Stimulated activated CD8-positive, alpha-beta memory T cell treated with anti-CD3 and anti-CD28 coated beads, Interleukin-7, amount 100 ng/mL, for 4 hours (primary cell): ENCODE measurements around the gene ATAD3A.
"Not testable (repeated sequence)": the region's sequence is repeated elsewhere in the genome, so short reads cannot be mapped to it uniquely, and the experiment has no call there.

Experiments used
- DNase-seq, 2 donors: peaks; one replicate each; pipeline ENCODE4 v3.0.0-alpha.2; 2020; ENCODE audit warnings: low read depth in 2 of 2

ATAD3A gene

DNA sequence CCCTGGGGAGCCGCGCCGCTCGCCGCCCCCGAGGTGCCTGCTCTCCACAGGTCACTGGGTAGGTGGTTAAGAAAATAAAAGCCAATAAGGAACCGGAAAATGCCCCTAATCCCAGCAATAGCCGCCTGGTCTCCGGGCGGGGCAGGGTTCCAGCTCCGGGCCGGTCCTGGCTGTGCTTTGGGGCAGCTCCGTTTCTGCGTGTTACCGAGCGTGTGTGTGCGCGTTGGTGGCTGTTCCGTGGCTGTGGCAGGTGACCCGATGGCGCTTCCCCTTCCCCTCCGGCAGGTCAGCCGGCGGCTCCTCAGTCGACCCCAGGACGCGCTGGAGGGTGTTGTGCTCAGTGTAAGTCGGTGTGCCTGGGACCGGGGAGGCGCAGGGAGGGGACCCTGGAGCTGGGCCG lies 11.3 kb downstream of the ATAD3A start:
- not testable (repeated sequence) for DNase-seq

DNA sequence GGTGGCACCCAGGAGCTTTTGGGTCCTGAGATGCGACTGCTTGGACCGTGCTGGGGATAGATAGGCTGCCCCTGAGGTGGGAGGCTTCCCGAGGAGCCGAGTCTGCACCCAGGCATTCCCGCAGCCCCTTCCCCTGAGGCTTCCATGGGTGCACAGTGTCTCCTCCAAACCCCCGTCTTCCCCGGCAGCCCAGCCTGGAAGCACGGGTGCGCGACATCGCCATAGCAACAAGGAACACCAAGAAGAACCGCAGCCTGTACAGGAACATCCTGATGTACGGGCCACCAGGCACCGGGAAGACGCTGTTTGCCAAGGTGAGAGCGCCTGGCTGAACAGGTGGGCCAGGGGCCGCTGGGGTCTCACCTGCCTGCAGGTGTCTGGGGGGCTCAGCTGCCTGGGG lies 11.7 kb downstream of the ATAD3A start:
- not testable (repeated sequence) for DNase-seq

DNA sequence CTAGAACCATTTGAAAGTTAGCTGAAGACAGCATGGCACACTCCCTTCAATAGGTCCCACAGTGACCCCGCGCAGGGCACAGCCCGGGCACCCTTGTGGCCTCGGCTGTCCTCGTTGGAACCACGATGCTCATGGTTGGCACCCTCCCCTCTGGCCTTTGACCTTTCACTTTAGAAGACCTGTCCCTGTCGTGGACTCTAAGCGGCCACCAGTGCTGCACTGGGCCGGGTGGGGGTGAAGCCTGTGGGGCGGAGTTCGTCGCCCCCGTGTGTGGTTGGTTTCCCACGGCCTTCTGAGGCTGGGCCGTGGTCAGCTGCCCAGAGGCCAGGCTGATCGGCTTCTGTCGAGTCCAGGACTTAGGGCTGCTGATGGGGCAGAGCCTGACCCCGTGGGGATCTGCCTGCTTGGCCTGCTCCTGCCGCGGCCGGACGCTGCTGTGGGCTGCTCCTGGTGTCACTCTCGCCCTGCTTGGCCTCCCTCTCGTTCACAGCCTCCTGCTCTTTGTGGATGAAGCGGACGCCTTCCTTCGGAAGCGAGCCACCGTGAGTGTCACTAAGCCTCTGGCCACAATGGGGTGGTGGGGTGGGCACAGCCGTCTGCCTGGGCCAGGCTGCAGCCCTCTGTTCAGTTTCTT lies 12.9 kb downstream of the ATAD3A start:
- not testable (repeated sequence) for DNase-seq

DNA sequence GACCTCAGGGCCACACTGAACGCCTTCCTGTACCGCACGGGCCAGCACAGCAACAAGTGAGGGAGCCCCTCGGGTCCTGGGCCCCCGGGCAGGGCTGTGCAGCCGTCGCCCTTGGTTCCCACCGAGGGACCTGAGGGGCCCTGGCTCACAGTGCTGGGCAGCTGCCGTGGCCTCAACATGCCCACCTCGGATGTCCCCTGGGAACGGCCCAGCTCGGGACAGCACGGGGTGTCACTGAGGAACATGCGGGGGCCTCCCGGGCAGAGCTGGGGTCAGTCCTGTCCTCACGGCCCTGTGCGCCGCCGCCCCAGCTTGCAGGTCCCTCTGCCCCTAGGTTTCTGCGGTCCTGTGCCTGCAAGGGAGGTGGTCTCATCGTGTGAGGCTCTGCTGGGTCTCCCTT lies 14.5 kb downstream of the ATAD3A start:
- not testable (repeated sequence) for DNase-seq

DNA sequence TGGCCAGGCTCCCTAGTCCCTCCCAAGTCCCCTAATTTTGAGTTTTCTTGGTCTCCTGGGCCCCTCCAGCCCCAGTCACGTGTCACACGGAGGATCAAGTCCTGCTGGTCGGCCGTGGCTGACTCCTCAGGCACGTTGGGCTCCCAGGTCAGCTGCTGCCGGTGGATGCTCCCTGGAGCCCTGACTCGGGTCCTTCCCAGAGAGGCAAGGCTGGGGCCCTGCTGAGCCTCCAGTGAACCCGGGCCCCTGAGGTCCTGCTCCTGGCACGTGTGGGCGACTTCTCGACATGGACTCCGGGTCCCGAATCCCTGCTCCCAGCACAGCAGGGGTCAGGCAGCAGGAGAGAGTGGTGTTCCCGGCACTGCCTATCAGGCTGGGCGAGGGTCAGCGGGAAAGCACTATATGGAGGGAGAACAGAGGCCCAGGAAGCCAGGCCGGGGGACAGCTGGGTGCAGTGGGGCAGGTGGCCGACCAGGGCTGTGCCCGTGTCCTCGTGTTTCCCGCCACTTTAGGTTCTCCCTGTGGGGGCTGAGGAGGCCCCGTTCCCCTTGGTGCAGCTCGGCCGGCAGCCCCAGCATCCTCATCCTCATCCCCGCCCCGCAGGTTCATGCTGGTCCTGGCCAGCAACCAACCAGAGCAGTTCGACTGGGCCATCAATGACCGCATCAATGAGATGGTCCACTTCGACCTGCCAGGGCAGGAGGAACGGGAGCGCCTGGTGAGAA lies 15.3 kb downstream of the ATAD3A start:
- DNase-seq, result no peak

DNA sequence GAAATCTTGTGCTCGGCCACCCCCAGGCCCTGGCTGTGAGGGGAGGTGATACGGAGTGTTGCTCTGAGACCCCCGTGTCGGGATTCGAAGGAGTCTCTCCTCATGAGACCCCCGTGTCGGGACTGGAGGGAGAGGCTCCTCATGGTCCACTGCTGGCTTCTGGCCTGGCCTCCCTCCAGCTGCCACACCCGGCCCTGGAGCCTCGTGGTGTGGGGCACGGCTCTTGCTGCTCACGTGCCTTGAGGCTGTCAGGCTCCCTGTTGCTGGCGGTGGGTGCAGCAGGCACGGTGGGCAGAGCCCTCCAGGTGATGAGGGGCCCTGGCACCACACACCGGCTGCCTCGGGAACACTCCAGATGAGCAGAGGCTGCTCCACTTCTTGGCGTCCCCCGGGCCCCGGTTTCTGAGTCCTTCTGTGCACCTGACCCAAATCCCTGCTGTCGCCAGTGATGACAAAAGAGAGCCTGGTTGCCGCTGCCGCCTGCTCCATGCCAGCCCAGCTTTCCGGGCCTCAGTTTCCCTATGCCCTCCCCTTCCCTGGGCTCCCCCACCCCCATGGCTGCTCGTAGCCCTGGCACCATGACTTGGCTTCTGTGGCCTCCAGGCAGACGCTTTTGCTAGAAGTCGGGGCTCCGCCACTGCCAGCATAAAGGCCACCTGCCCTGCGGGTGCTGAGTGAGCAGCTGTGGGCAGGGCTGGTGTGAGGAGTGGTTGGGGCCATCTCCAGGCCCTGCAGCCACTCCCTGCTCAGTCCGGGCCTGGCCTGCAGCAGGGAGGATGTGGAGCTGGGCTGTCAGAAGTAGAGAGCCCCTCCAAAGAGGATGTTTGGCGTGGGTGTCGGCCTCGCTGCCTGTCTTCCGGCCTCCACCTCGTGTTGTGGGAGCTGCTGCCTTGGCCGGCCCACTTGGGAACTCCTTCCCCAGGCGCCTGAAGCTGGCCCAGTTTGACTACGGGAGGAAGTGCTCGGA lies 16.6 kb downstream of the ATAD3A start:
- no peak for DNase-seq

DNA sequence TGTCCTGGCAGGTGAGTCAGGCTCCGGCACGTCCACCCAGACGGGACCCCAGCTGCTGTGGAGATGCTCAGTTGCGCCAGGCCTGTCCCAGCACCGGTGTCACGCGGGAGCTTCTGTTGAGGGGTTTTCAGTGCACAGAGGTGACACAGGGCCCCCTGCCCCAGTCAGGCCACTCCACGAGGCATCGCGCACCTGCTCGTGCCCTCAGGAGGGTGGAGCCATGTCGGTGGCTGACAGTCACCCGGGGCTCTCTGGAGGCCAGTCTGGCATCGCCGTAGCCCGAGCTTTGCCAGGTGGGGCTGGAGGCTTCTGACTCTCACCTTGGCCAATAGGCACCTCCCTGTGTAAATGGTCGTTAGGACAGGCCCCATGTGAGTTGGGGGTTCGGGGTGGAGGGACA lies 17.4 kb downstream of the ATAD3A start:
- DNase-seq, result no peak

DNA sequence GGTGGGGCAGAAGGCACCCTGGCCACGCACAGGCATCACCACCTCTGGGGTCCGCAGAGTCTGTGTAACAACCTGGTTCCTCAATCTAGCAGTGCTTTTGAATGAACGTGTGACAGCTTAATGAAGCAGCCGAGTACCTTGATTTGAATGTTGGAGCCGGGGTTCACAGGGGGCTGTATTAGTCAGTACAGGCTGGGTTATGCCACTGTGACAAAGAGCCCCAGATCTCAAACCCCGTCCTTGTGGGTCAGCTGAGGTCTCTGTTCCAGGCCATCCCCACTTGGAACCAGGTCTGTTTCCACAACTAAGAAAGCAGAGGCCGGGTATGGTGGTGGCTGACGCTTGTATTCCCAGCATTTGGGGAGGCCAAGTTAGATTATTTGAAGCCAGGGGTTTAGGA lies 18.0 kb downstream of the ATAD3A start:
- DNase-seq, result no peak

DNA sequence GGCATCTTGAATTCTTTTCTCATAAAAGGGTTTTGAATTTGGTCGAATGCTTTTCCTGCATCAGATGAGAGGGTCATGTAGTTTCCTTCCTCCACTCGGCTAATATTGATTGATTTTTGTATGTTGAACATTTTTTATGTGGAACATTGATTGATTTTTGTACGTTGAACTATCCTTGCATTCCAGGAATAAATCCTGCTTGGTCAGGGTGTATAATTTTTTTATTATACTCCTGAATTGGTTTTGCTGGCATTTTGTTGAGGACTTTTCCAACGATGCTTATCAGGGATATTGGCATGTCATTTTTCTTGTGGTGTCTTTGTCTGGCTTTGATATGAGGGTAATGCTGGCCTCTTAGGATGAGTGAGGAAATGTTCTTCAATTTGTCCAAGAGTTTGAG lies 20.0 kb downstream of the ATAD3A start:
- DNase-seq, result no peak

DNA sequence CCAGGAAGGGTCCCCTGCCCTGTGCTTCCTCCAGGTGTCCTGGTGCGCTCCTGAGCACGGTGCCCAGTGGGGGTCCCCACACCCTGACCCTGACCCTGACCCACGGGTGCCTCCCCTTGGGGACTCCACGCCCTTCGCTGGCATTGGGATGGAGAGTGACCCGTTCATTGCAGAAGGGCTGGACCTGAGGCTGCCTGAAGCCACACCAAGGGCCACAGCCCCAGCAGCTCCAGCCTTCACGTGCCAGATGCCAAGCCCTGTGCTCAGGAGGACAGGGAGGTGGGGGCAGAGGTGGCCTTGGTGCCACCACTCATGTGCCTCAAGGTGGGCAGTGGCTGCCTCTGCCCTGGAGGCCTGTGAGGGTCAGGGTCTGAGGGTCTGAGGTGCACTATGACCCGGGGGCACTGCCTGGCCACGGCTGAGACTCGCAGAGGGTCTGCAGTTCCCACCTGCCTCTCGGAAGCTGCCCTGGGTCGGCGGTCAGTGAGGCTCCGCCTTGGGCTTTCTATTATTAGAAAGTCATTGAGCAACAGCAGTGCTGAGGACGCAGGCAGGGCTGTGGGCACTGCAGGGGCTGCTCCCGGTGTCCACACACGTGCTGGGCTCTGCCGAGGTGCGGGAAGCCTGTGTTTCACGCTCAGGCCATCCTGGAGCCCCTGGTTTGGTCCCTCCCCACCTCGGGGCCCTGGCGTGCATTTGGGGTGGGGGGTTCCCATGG lies 21.4 kb downstream of the ATAD3A start:
- DNase-seq, result not testable (repeated sequence)

DNA sequence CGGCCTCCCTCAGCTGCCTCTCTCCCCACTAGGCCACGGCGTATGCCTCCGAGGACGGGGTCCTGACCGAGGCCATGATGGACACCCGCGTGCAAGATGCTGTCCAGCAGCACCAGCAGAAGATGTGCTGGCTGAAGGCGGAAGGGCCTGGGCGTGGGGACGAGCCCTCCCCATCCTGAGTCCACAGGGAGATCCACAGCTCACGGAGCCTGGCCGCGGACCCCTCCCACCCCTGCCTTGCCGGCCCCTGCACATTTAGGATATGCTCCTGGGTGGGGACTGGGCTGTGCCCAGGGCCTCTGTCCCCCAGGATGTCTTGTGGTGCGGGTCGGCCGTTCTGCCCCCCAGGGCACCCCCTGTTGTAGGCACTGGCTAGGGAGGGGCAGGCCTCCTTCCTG lies 21.9 kb downstream of the ATAD3A start:
- DNase-seq, result not testable (repeated sequence)

DNA sequence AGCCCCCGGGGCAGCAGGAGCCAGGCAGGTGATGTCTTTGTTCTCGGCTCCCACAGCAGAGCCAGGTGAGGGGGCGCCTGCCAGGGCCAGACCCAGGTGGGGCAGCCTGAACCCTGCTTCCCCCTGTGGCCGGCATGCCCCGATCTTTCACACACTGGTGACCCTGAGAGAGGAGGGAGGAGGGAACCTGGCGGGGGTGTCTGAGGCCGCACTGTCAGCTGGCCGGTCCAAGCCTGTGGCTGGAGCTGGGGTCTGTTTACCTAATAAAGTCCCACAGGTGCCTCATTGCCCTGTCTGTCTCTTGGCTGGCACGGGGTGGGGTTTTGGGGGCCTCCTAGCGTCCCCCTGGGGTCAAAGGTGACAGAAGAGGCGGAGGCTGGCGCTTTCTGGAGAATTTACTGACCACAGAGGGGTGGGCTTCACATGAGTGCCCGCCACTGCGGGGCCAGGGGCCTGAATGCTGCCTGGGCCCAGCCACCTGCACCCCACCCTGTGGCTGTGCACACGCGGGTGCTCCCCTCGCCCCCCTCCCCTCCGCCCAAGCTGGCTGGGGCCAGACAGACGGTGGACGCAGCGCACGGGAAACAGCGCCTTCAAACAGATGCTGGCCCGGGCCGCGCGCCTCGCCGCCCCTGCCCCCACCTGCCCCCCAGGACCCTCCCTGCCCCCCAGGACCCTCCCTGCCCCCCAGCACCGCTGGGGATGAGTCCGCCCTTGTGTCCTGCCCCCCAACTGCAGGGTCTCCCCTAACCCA lies 22.6 kb downstream of the ATAD3A start:
- DNase-seq, result no peak

DNA sequence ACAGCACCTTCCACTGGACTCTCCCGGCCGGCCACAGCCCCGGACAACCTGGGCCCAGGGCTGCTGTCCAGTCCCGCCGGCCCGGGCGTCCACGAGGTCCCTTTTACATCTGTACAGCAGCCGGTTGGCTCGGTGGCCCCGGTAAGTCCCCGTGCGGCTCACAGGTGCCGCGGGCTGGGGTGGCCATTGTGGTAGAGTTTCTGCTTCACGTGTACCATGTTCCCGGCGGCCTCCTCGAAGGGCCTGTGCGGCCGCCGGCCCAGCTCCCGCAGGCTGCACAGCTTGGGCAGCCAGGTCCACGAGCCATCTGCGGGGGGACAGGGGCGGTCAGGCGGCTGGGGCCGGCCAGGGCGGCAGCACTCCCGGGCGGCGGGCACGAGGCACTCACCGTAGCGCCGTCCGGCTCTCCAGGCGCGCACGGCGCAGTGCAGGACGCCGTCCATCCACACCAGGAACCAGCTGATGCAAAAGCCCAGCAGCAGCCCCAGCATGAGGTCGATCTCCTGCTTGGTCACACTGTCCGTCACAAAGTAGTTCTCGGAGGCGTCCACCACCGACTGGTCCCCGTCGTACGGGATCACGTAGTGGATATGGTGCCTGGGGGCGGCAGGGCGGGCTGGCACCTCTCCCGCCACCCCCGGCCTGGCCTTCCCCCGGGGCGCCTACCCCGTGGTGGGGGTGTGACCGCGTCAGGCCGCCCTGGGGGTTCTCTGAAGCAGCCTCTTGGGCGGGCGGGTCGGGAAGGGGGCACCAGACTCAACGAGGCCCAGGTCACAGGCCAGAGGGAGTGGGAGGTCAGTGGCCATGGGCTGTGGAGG lies 23.4 kb downstream of the ATAD3A start:
- no peak for DNase-seq

DNA sequence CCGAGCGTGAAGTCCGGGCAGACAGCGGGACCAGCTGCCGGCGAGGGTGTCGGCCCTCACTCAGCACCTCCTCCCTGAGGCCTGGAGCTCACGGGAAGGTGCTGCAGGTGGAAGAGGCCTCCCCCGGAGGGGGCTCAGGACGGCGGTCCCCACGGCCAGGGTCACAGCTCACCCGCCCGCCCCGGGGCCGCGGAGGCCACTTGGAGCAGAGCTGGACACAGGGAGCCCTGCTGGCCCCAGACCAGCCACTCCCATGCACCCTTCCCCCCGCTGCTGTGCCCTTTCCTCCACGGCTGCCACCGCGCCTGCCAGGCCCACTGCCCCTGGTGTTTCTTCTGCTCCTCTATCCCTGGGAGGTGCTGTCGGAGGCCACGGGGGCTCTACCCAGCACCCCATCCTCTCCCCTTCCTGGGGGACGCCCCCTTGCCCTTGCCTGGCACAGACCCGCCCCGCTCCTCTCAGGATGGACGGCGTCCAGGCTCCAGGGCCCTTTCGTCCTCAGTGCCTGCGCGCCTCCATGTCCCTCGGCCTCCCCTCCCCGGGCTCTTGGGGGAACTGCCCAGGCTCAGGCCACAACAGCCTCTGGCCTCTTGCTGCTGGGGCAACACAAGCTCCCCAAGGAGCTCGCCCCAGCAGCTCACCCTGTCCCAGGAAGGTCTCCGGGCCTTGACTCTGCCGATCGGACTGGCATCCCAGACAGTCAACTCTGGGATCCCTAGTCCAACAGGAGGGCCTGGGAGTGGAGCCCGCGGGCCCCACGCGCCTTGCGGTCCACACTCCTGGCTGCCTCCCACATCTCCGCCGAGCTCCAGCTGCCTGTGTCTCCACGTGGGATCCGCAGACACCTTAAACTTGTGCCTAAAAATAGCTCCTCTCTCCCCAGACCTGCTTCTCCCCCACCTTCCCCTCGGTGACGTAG lies 24.3 kb downstream of the ATAD3A start:
- DNase-seq, result no peak

DNA sequence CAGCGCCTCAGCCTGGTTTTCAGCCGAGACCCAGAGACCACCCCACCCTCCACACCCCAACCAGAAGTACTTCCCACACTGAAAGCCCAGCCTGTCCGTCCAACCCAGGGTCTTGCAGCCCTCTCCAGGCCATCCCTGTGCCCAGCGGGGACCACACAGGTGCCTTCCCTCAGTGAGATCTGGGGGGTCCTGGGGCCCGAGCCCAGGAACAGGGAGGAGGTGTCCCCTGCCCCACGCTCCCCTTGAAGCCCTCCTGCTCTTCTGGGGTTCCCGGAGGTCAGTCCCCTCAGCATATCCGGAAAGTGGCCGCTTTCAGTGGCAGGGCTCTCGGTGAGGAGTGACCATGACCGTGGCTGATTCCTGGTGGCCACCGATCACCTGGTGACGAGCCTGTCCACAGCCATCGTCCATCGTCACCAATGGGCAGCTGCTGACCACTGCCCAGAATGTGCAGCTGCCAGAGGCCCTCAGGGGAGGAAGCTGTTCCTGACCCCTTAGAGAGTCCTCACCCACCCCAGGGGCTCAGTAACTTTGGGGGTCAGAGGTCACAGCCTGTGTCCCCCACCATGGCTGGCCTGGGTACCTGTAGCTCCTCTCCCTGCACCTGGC lies 25.1 kb downstream of the ATAD3A start:
- no peak for DNase-seq

DNA sequence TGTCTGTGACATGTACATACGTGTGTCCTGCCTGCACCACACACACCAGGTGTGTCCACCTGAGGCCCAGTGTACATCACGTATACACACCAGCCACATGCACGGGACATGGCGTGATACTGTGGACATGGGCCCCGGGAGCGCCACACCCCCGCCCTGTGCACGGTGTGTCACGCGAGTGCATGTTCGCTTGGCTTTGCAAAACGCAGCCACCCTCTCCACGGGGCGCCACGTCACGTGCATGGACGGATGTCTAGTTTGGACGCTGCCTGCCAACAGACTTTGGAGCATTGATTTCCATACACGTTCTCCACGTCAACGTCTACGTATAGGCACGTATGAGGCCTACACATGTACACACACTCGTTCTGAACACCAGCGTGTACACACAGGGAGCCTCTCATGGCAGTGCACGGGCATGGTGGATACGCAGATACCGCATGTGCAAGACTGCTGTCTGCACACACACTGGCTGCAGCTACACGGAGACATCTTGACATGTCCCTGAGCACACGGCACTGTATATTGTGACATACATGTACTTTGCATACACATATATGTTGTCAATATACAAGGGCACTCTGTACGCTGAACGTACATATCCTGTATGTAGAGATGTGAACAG lies 25.8 kb downstream of the ATAD3A start:
- no peak for DNase-seq

DNA sequence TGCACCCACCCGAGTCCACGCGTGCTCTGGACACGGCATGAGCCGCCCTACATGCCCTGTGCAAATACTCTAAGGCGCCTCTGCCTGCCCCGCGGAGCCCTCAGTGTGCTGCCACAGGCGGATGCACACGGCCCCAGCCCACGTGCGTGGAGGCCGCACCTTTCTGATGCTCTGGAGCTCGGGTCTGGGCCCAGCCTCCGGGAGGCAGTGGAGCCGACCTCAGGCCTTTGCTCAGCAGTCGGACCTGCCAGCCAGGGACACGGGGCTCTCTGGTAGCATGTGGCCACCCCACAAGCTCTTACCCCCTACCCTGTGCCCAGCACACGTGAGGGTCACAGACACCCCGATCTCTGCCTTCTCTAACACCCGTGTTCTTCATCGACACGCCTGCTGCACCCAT lies 26.4 kb downstream of the ATAD3A start:
- DNase-seq, result no peak

DNA sequence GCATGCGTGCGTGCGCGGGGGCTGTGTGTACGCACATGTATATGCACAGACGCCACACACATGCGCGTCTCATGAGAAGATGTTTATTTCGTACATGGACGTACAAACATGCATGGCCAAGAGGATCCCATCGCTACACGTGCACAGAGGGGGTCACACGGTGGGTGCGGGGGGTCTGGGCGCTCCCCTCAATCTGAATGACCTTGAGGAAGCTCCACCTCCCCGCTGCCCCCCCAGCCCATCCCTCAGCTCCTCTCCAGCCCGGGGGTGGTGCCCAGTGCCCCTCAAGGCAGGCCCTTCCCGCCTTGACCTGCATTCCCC lies 27.0 kb downstream of the ATAD3A start:
- no peak for DNase-seq
